GM23338 (cell line): ENCODE measurements around the gene PPP6R3. TPM values are rescaled to one million over a fixed set of nuclear protein-coding genes. Genes with fewer than 3 reads are reported as not detected.

ENCODE experiments used
- ATAC-seq: fragments of 200-7000 bp; cut with Tn5 transposase; 3 replicates; pipeline ENCODE4 v1.9.1; 2020
- DNase-seq: peaks from one replicate; pipeline ENCODE4 v3.0.0-alpha.2; 2015; ENCODE audit warnings: low spot score
- H2AFZ ChIP-seq: fragments of 200-600 bp; sonication (generic); 2 replicates; pipeline ENCODE4 v1.8.0; 2016; ENCODE audit warnings: antibody characterized with exemption, mild to moderate bottlenecking, moderate library complexity
- H3F3A ChIP-seq: fragments of 200-600 bp; sonication (generic); replicated peaks from 2 replicates; pipeline ENCODE4 v1.8.0; 2017; ENCODE audit warnings: antibody characterized with exemption, mixed run types, low read depth
- H3K27ac ChIP-seq: fragments of 200-600 bp; sonication (generic); 2 replicates; pipeline ENCODE4 v1.6.1; 2016; ENCODE audit warnings: low read depth
- H3K27me3 ChIP-seq: fragments of 200-600 bp; sonication (generic); 2 replicates; pipeline ENCODE4 v1.8.0; 2016; ENCODE audit warnings: mild to moderate bottlenecking, mixed run types, moderate library complexity; ENCODE audit not compliant: insufficient read depth
- H3K36me3 ChIP-seq: fragments of 200-600 bp; sonication (generic); 2 replicates; pipeline ENCODE4 v1.8.0; 2016; ENCODE audit warnings: mild to moderate bottlenecking; ENCODE audit not compliant: insufficient read depth
- H3K4me1 ChIP-seq: fragments of 200-600 bp; sonication (generic); 2 replicates; pipeline ENCODE4 v1.8.0; 2016; ENCODE audit warnings: mild to moderate bottlenecking, moderate library complexity; ENCODE audit not compliant: insufficient read depth
- H3K4me2 ChIP-seq: fragments of 200-600 bp; sonication (generic); 2 replicates; pipeline ENCODE4 v1.7.1; 2017; ENCODE audit warnings: mixed run types
- H3K4me3 ChIP-seq: fragments of 200-600 bp; sonication (generic); 2 replicates; pipeline ENCODE4 v1.6.1; 2016; ENCODE audit warnings: mixed run types
- H3K79me2 ChIP-seq: fragments of 200-600 bp; sonication (generic); replicated peaks from 2 replicates; pipeline ENCODE4 v1.8.0; 2017; ENCODE audit warnings: mild to moderate bottlenecking; ENCODE audit not compliant: insufficient read depth
- H3K9me2 ChIP-seq: fragments of 200-600 bp; sonication (generic); 2 replicates; pipeline ENCODE4 v1.8.0; 2017; ENCODE audit not compliant: insufficient read depth
- H4K20me1 ChIP-seq: fragments of 200-600 bp; sonication (generic); replicated peaks from 2 replicates; pipeline ENCODE4 v1.8.0; 2017; ENCODE audit warnings: mild to moderate bottlenecking; ENCODE audit not compliant: insufficient read depth
- H3K27ac Mint-ChIP-seq: 2 replicates; pipeline ENCODE4 v1.8.0; 2020; ENCODE audit warnings: inconsistent platforms, mild to moderate bottlenecking, moderate library complexity, mixed read lengths
- H3K27me3 Mint-ChIP-seq: 3 replicates; pipeline ENCODE4 v1.8.0; 2022; ENCODE audit warnings: low read depth, mild to moderate bottlenecking, moderate library complexity, mixed read lengths, inconsistent platforms; ENCODE audit not compliant: insufficient read depth, poor library complexity
- H3K36me3 Mint-ChIP-seq: 3 replicates; pipeline ENCODE4 v1.8.0; 2021; ENCODE audit warnings: low read depth, mild to moderate bottlenecking, inconsistent platforms, moderate library complexity, mixed read lengths
- H3K4me1 Mint-ChIP-seq: 3 replicates; pipeline ENCODE4 v1.8.0; 2020; ENCODE audit warnings: mild to moderate bottlenecking, inconsistent platforms, mixed read lengths
- H3K4me3 Mint-ChIP-seq: 3 replicates; pipeline ENCODE4 v1.8.0; 2021; ENCODE audit warnings: moderate library complexity, mild to moderate bottlenecking, inconsistent platforms, mixed read lengths
- H3K9me3 Mint-ChIP-seq: 3 replicates; pipeline ENCODE4 v1.8.0; 2020; ENCODE audit warnings: moderate library complexity, mild to moderate bottlenecking, inconsistent platforms, mixed read lengths
- CREB1 ChIP-seq: fragments of 250-450 bp; sonication (Bioruptor Pico); IDR thresholded peaks from 2 replicates; pipeline ENCODE4 v1.5.0; 2020; ENCODE audit warnings: low read depth, mild to moderate bottlenecking, moderate library complexity
- EZH2 ChIP-seq: fragments of 200-600 bp; sonication (generic); IDR thresholded peaks from one replicate; pipeline ENCODE4 v1.8.0; 2017; ENCODE audit warnings: antibody characterized with exemption, mild to moderate bottlenecking, low read depth; ENCODE audit not compliant: unreplicated experiment
- EZH2phosphoT487 ChIP-seq: fragments of 200-600 bp; sonication (generic); IDR thresholded peaks from one replicate; pipeline ENCODE4 v1.8.1; 2018; ENCODE audit warnings: antibody characterized with exemption; ENCODE audit not compliant: unreplicated experiment
- JUNB ChIP-seq: IDR thresholded peaks from one replicate; pipeline ENCODE4 v1.6.1; 2016; ENCODE audit warnings: antibody characterized with exemption; ENCODE audit not compliant: unreplicated experiment
- NANOG ChIP-seq: IDR thresholded peaks from 2 replicates; pipeline ENCODE4 v1.6.1; 2016; ENCODE audit warnings: antibody characterized with exemption, borderline replicate concordance
- STAT1 ChIP-seq: IDR thresholded peaks from one replicate; pipeline ENCODE4 v1.6.1; 2016; ENCODE audit warnings: antibody characterized with exemption; ENCODE audit not compliant: unreplicated experiment
- ZNF114 ChIP-seq: fragments of 250-450 bp; sonication (Bioruptor Pico); IDR thresholded peaks from 2 replicates; pipeline ENCODE4 v1.5.0; 2020; ENCODE audit warnings: mild to moderate bottlenecking, moderate library complexity
- ZNF331 ChIP-seq: fragments of 250-450 bp; sonication (Bioruptor Pico); IDR thresholded peaks from 2 replicates; pipeline ENCODE4 v1.5.0; 2020; ENCODE audit warnings: low read depth, mild to moderate bottlenecking, moderate library complexity
- polyA plus RNA-seq: library from polyadenylated mRNA; unstranded; fragments of >200 nt; fragmentation: Nextera tagmentation; extraction: Ambion mirVana; gene quantifications from 2 replicates; pipeline ENCODE4 v1.2.1, GENCODE V29; 2016
- total RNA-seq: library from RNA; depleted of rRNA; stranded (reverse); fragments of >200 nt; shearing (Covaris generic); gene quantifications from 2 replicates; pipeline ENCODE4 v1.2.3, GENCODE V29; 2014
- TF ChIP-seq, protein P1 (sequence below): fragments of 250-450 bp; sonication (Bioruptor Pico); IDR thresholded peaks from 2 replicates; pipeline ENCODE4 v1.5.0; 2020; ENCODE audit warnings: mild to moderate bottlenecking, moderate library complexity
- TF ChIP-seq, protein P2 (sequence below), 2 experiments: fragments of 200-600 bp in 1 of 2; sonication (generic) in 1 of 2; conservative IDR thresholded peaks; 2 replicates each; pipeline versions ENCODE4 v1.5.1 to v1.6.1; 2016 to 2017; ENCODE audit warnings: antibody characterized with exemption in 2 of 2, low read depth in 2 of 2, mild to moderate bottlenecking in 2 of 2, moderate library complexity in 1 of 2
- TF ChIP-seq, protein P3 (sequence below): IDR thresholded peaks from 2 replicates; pipeline ENCODE4 v1.6.1; 2016; ENCODE audit warnings: antibody characterized with exemption
- TF ChIP-seq, protein P4 (sequence below): IDR thresholded peaks from one replicate; pipeline ENCODE4 v1.6.1; 2018; ENCODE audit warnings: antibody characterized with exemption; ENCODE audit not compliant: unreplicated experiment

Gene PPP6R3
- total and polyA plus RNA-seq, 2 experiments from 2014 or later, result 170 to 268 TPM

DNA sequence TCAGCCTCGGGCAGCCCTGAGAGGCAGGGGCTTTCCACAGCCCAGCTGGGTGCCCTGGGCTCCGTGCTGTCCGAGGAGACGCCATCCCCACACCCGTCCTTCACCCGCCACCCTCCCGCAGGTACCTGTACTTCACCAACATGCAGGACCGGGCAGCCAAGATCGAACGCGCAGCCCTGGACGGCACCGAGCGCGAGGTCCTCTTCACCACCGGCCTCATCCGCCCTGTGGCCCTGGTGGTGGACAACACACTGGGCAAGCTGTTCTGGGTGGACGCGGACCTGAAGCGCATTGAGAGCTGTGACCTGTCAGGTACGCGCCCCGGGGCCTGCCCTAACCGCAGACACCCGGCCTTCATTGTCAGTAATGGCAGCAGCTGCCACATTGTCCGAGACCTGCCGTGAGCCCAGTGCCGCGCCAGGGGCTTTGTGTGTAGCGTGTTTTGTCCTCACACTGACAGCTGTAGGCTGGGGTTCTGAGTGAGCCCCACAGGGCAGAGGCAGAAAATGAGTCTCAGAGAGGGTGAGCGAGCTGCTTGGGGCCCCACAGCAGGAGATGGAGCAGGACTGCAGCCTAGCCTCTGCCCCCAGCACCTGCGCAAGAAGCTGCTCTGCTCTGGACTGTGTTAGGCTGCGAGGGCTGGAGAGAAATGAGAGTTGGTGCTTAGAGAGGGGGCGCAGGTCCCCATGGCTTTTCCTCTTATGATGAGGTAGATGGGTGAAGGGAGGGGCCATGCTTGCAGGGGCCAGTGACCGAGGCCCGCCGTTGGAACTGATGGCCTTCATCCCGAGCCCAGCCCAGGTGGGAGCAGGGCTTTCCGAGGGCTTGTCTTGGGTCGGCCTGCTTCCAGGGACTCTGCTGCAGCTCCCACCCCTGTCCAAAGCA lies 35.3 kb upstream of the PPP6R3 start:
- H3K4me3 Mint-ChIP-seq, result no peak overlapping the region
- peaks cover 59% of the 10 kb centered on the region for H3K36me3 Mint-ChIP-seq
- Histone ChIP-seq H3K4me2 (no peak overlapping the region), H4K20me1 (no peaks in the 10 kb centered on the region; the same call in 1 of the 2 replicates), H3K4me3 (no peak overlapping the region), H2AFZ (no peak overlapping the region), H3K36me3 (peaks cover 6% of the 10 kb centered on the region; the same call in 1 of the 2 replicates), H3K4me1 (no peaks in the 10 kb centered on the region), H3F3A (no peaks in the 10 kb centered on the region), H3K27ac (no peak overlapping the region), H3K79me2 (no peaks in the 10 kb centered on the region), H3K27me3 (no peaks in the 10 kb centered on the region), H3K9me2 (no peaks in the 10 kb centered on the region)
- H3K9me3 Mint-ChIP-seq, result peaks cover 15% of the 10 kb centered on the region
- DNase-seq (no peak), ATAC-seq (no peak)
- peaks cover 8% of the 10 kb centered on the region for H3K27me3 Mint-ChIP-seq
- no peak overlapping the region for H3K27ac Mint-ChIP-seq
- TF ChIP-seq ZNF331 (CRISPR knock-in tag), result no peak
- TF ChIP-seq EZH2, result no peak
- TF ChIP-seq NANOG, result no peak
- TF ChIP-seq STAT1, result no peak
- TF ChIP-seq ZNF114 (CRISPR knock-in tag), result no peak
- TF ChIP-seq, protein P1, sequence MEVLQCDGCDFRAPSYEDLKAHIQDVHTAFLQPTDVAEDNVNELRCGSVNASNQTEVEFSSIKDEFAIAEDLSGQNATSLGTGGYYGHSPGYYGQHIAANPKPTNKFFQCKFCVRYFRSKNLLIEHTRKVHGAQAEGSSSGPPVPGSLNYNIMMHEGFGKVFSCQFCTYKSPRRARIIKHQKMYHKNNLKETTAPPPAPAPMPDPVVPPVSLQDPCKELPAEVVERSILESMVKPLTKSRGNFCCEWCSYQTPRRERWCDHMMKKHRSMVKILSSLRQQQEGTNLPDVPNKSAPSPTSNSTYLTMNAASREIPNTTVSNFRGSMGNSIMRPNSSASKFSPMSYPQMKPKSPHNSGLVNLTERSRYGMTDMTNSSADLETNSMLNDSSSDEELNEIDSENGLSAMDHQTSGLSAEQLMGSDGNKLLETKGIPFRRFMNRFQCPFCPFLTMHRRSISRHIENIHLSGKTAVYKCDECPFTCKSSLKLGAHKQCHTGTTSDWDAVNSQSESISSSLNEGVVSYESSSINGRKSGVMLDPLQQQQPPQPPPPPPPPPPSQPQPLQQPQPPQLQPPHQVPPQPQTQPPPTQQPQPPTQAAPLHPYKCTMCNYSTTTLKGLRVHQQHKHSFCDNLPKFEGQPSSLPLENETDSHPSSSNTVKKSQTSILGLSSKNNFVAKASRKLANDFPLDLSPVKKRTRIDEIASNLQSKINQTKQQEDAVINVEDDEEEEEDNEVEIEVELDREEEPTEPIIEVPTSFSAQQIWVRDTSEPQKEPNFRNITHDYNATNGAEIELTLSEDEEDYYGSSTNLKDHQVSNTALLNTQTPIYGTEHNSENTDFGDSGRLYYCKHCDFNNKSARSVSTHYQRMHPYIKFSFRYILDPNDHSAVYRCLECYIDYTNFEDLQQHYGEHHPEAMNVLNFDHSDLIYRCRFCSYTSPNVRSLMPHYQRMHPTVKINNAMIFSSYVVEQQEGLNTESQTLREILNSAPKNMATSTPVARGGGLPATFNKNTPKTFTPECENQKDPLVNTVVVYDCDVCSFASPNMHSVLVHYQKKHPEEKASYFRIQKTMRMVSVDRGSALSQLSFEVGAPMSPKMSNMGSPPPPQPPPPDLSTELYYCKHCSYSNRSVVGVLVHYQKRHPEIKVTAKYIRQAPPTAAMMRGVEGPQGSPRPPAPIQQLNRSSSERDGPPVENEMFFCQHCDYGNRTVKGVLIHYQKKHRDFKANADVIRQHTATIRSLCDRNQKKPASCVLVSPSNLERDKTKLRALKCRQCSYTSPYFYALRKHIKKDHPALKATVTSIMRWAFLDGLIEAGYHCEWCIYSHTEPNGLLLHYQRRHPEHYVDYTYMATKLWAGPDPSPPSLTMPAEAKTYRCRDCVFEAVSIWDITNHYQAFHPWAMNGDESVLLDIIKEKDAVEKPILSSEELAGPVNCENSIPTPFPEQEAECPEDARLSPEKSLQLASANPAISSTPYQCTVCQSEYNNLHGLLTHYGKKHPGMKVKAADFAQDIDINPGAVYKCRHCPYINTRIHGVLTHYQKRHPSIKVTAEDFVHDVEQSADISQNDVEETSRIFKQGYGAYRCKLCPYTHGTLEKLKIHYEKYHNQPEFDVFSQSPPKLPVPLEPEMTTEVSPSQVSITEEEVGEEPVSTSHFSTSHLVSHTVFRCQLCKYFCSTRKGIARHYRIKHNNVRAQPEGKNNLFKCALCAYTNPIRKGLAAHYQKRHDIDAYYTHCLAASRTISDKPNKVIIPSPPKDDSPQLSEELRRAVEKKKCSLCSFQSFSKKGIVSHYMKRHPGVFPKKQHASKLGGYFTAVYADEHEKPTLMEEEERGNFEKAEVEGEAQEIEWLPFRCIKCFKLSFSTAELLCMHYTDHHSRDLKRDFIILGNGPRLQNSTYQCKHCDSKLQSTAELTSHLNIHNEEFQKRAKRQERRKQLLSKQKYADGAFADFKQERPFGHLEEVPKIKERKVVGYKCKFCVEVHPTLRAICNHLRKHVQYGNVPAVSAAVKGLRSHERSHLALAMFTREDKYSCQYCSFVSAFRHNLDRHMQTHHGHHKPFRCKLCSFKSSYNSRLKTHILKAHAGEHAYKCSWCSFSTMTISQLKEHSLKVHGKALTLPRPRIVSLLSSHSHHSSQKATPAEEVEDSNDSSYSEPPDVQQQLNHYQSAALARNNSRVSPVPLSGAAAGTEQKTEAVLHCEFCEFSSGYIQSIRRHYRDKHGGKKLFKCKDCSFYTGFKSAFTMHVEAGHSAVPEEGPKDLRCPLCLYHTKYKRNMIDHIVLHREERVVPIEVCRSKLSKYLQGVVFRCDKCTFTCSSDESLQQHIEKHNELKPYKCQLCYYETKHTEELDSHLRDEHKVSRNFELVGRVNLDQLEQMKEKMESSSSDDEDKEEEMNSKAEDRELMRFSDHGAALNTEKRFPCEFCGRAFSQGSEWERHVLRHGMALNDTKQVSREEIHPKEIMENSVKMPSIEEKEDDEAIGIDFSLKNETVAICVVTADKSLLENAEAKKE (CRISPR knock-in tag), result no peak
- no peak for TF ChIP-seq CREB1
- TF ChIP-seq, protein P2, sequence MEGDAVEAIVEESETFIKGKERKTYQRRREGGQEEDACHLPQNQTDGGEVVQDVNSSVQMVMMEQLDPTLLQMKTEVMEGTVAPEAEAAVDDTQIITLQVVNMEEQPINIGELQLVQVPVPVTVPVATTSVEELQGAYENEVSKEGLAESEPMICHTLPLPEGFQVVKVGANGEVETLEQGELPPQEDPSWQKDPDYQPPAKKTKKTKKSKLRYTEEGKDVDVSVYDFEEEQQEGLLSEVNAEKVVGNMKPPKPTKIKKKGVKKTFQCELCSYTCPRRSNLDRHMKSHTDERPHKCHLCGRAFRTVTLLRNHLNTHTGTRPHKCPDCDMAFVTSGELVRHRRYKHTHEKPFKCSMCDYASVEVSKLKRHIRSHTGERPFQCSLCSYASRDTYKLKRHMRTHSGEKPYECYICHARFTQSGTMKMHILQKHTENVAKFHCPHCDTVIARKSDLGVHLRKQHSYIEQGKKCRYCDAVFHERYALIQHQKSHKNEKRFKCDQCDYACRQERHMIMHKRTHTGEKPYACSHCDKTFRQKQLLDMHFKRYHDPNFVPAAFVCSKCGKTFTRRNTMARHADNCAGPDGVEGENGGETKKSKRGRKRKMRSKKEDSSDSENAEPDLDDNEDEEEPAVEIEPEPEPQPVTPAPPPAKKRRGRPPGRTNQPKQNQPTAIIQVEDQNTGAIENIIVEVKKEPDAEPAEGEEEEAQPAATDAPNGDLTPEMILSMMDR (conservative IDR thresholded peaks at IDR 0.05; ENCODE audit: low read depth in 2 of 2), result no peak
- TF ChIP-seq JUNB, result no peak
- TF ChIP-seq, protein P3, sequence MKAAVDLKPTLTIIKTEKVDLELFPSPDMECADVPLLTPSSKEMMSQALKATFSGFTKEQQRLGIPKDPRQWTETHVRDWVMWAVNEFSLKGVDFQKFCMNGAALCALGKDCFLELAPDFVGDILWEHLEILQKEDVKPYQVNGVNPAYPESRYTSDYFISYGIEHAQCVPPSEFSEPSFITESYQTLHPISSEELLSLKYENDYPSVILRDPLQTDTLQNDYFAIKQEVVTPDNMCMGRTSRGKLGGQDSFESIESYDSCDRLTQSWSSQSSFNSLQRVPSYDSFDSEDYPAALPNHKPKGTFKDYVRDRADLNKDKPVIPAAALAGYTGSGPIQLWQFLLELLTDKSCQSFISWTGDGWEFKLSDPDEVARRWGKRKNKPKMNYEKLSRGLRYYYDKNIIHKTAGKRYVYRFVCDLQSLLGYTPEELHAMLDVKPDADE, result no peak
- TF ChIP-seq, protein P4, sequence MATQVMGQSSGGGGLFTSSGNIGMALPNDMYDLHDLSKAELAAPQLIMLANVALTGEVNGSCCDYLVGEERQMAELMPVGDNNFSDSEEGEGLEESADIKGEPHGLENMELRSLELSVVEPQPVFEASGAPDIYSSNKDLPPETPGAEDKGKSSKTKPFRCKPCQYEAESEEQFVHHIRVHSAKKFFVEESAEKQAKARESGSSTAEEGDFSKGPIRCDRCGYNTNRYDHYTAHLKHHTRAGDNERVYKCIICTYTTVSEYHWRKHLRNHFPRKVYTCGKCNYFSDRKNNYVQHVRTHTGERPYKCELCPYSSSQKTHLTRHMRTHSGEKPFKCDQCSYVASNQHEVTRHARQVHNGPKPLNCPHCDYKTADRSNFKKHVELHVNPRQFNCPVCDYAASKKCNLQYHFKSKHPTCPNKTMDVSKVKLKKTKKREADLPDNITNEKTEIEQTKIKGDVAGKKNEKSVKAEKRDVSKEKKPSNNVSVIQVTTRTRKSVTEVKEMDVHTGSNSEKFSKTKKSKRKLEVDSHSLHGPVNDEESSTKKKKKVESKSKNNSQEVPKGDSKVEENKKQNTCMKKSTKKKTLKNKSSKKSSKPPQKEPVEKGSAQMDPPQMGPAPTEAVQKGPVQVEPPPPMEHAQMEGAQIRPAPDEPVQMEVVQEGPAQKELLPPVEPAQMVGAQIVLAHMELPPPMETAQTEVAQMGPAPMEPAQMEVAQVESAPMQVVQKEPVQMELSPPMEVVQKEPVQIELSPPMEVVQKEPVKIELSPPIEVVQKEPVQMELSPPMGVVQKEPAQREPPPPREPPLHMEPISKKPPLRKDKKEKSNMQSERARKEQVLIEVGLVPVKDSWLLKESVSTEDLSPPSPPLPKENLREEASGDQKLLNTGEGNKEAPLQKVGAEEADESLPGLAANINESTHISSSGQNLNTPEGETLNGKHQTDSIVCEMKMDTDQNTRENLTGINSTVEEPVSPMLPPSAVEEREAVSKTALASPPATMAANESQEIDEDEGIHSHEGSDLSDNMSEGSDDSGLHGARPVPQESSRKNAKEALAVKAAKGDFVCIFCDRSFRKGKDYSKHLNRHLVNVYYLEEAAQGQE, result no peak
- TF ChIP-seq EZH2phosphoT487, result no peak
- no peaks in the 10 kb centered on the region for H3K4me1 Mint-ChIP-seq
